Muscle of leg (tissue), 16 donors: ENCODE data around the gene SH2D3A. TPM values are rescaled to one million over a fixed set of nuclear protein-coding genes. Genes with fewer than 3 reads are reported as not detected.

Experiments
- DNase-seq: peaks from one replicate; pipeline ENCODE4 v3.0.0; 2013
- H3K27ac ChIP-seq: one replicate; pipeline ENCODE4 v1.5.1; 2013; ENCODE audit warnings: mild to moderate bottlenecking, low read length, control low read depth
- H3K27me3 ChIP-seq: one replicate; pipeline ENCODE4 v1.6.1; 2013; ENCODE audit warnings: low read length; ENCODE audit not compliant: control insufficient read depth, insufficient read depth
- H3K36me3 ChIP-seq: one replicate; pipeline ENCODE4 v1.6.1; 2013; ENCODE audit warnings: low read length; ENCODE audit not compliant: control insufficient read depth, insufficient read depth
- H3K4me1 ChIP-seq: one replicate; pipeline ENCODE4 v1.6.1; 2013; ENCODE audit warnings: low read length; ENCODE audit not compliant: control insufficient read depth, insufficient read depth
- H3K4me3 ChIP-seq: one replicate; pipeline ENCODE4 v1.5.1; 2013; ENCODE audit warnings: low read length, control low read depth
- H3K9me3 ChIP-seq: replicated peaks from 2 replicates; pipeline ENCODE4 v1.6.1; 2013; ENCODE audit warnings: low read depth, low read length; ENCODE audit not compliant: control insufficient read depth
- WGBS: methylation state at CpG from one replicate; pipeline ENCODE4 v1.1.5; 2013; ENCODE audit warnings: missing lambda C conversion rate; ENCODE audit not compliant: insufficient coverage; 5-methylcytosine and 5-hydroxymethylcytosine counted together
- long read RNA-seq, 11 donors: transcript quantifications; one replicate each; lab custom pipeline, GENCODE V29; 2026
- polyA plus RNA-seq, 8 donors: library from polyadenylated mRNA; unstranded; fragments of 120-200 nt; gene quantifications; one replicate each; pipeline versions ENCODE4 v1.2.1 to v1.2.3, GENCODE V29; 2013; ENCODE audit warnings: inconsistent platforms in 1 of 8, low replicate concordance in 1 of 8; ENCODE audit not compliant: insufficient read length in 8 of 8, insufficient read depth in 1 of 8
- total RNA-seq: library from RNA; stranded (reverse); fragments of 120-200 nt; gene quantifications from one replicate; pipeline ENCODE4 v1.2.4, GENCODE V29; 2013

The SH2D3A gene
- total RNA-seq (0.13 TPM), polyA plus RNA-seq (1 to 10 TPM in 4 of 8 donors, under 1 TPM in 4; 0.32 to 2.9 (median 1.0) TPM)
- long read RNA-seq, donor 1 = 0 reads
- long read RNA-seq, donor 2 = 0 reads
- long read RNA-seq, donor 3 = 0 reads
- long read RNA-seq, donor 4 = 0 reads
- long read RNA-seq, donor 5 = 0 reads
- long read RNA-seq, donor 6 = 0 reads
- long read RNA-seq, donor 7 = 0 reads
- long read RNA-seq, donor 8 = 0 reads
- long read RNA-seq, donor 9 = 0 reads
- long read RNA-seq, donor 10 = 0 reads
- long read RNA-seq, donor 11 = 0 reads

DNA sequence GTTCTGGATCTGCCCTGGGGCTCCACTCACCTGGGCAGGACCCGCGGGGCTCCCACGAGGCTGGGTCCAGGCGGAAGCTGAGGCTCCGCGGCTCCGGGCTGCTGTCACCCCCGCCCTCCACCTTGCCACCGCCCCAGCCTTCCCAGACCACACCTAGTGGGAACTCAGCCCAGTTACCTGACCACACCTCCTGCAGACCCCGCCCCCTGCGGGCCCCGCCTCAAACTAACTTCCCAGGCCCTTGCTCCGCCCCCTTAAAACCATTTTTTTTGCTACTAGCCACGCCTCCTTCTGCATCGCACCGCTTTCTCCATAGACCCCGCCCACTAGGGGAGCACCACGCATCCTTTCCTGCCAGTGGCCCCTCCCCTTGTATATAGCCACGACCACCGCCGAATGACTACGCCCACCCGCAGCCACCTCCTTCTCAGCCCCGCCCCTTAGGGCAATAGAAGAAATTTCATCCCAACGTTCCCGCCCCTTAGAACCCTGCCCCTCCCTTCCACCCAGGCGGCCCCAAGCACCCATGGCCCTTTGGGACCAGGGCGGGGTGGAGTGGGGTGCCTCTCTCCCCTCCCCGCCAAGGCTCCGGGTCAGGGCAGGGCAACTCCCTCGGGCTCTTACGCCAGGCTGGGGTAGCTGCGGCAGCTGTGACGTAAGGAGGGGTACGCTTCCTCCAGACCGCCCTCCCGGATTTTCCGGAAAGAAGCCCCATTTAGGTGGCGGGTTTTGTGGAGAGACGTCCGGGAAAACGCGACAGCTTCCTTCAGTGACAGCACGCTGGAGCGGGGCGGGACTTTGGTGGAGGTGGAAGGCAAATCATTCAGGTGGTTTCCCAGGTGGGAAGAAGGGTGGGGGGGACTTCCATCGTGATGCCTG is at the start of gene SH2D3A:
Gene SH2D3A (minus strand): TSS at position 79 of the 879 bp plus-strand sequence. CDS start 3,687 bp downstream, outside the sequence.
- no peak for DNase-seq
- Histone ChIP-seq H3K36me3 (no peaks in the 10 kb centered on the region), H3K27ac (no peak within 1 kb of the TSS), H3K27me3 (peaks cover 29% of the 10 kb centered on the region), H3K4me3 (no peak within 1 kb of the TSS), H3K4me1 (peaks cover 10% of the 10 kb centered on the region), H3K9me3 (no peaks in the 10 kb centered on the region)
- 3% methylated on average over 39 of the region's 47 CpGs for WGBS

DNA sequence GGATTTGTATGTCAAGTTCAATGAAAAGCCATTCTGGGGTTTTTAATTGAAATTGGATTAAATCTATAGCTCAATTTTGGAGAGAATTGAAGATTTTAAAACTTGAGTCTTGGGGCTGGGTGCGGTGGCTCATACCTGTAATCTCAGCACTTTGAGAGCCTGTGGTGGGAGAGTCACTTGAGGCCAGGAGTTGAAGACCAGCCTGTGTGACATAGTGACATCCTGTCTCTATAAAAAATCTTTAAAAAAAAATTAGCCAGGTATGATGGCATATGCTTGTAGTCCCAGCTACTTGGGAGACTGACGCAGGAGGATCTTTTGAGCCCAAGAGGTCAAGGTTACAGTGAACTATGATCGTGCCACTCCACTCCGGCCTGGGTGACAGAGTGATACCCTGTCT is 46.4 kb upstream of the SH2D3A start:
- H3K4me3 ChIP-seq = no peak overlapping the region
- H3K9me3 ChIP-seq = peaks cover 2% of the 10 kb centered on the region
- no peaks in the 10 kb centered on the region for H3K36me3 ChIP-seq
- H3K27ac ChIP-seq = no peak overlapping the region
- no peak for DNase-seq
- no peaks in the 10 kb centered on the region for H3K4me1 ChIP-seq
- no peaks in the 10 kb centered on the region for H3K27me3 ChIP-seq
- 67% methylated on average over 1 of the region's 4 CpGs for WGBS

DNA sequence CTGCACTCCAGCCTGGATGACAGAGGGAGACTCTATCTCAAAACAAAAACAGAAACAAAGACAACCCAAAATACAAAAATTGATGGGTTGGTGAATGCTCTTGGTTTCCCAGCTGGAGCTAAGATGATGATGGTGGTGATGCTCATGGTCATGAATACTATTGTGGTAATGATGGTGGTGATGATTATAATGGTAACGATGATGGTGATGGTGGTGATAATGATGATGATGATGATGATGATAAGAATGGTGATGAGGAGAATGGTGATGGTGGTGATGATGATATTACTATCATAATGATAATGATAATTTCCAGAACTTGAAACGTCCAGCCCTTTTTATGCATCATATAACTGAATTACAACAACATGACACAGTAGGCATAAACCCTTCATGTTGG is 45.4 kb upstream of the SH2D3A start:
- no peak overlapping the region for H3K27ac ChIP-seq
- no peaks in the 10 kb centered on the region for H3K36me3 ChIP-seq
- no peak for DNase-seq
- no peak overlapping the region for H3K4me3 ChIP-seq
- H3K9me3 ChIP-seq = no peaks in the 10 kb centered on the region
- no peaks in the 10 kb centered on the region for H3K27me3 ChIP-seq
- no peaks in the 10 kb centered on the region for H3K4me1 ChIP-seq
- no CpG with 5 or more reads among the region's 2 CpGs for WGBS

DNA sequence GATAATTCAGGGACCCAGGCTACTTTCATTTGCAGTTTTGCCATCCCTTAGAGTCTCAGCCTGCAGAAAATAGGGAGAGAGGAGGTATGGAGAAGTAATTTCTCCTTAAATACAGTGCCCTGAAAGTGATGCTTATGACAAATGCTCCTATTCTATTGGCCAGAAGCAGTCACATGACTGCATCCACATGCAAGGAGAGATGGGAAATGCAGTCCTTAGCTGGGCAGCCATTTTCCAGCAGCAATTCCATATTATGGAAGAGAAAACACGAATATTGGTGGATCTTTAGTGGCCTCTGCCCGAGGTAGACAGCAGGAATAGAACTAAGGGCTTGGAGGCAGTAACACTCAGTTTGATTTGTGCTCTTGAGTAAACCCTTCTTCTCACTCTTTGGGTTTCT is 44.7 kb upstream of the SH2D3A start:
- H3K27ac ChIP-seq = no peak overlapping the region
- no peaks in the 10 kb centered on the region for H3K4me1 ChIP-seq
- no peaks in the 10 kb centered on the region for H3K9me3 ChIP-seq
- H3K36me3 ChIP-seq = no peaks in the 10 kb centered on the region
- DNase-seq = peak; percentile 41
- WGBS = 0% methylated on average over 1 of the region's 2 CpGs
- no peak overlapping the region for H3K4me3 ChIP-seq
- H3K27me3 ChIP-seq = no peaks in the 10 kb centered on the region

DNA sequence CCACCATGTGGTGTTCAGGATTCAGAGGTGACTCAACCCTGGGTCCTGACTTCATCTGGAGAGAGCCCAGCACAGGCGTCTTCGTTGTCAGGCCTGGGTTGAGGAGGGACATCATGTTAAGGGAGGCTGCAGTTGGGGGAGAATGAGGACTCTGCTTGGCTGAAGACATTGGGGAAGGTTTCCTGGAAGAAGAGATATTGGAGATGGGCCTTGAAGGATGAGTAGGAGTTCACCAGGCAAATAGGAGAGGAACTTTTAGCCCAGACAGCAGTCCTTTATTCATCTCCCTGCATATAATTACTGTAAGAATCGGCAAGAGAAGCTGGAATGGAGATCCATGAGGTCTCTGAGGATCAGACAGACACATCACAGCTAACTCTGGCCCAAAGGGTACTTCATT is 44.1 kb upstream of the SH2D3A start:
- Histone ChIP-seq H3K4me3 (no peak overlapping the region), H3K36me3 (no peaks in the 10 kb centered on the region), H3K4me1 (no peaks in the 10 kb centered on the region), H3K27ac (no peak overlapping the region), H3K9me3 (no peaks in the 10 kb centered on the region), H3K27me3 (no peaks in the 10 kb centered on the region)
- DNase-seq = no peak
- 85% methylated on average over 2 of the region's 3 CpGs for WGBS

DNA sequence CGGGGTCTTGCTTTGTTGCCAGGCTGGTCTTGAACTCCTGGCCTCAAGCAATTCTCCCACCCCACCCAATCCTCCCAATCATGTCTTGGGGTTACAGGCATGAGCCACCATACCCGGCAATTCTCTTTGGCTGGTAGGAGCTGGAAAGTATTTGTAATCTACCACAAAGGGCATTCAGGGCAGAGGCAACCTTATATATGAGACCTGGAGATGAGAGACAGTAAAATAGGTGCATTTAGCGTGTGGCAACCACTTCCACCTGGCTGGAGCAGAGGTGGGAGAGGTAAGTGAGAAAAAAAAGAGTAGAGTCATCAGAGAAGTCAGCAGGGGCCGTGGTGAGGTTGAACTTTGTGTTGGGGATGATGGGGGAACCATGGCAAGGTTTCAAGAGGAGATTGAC is 42.0 kb upstream of the SH2D3A start:
- H3K9me3 ChIP-seq = no peaks in the 10 kb centered on the region
- no peak overlapping the region for H3K27ac ChIP-seq
- H3K27me3 ChIP-seq = no peaks in the 10 kb centered on the region
- 56% methylated on average over 3 of the region's 4 CpGs for WGBS
- no peaks in the 10 kb centered on the region for H3K4me1 ChIP-seq
- no peak for DNase-seq
- H3K36me3 ChIP-seq = no peaks in the 10 kb centered on the region
- H3K4me3 ChIP-seq = no peak overlapping the region

DNA sequence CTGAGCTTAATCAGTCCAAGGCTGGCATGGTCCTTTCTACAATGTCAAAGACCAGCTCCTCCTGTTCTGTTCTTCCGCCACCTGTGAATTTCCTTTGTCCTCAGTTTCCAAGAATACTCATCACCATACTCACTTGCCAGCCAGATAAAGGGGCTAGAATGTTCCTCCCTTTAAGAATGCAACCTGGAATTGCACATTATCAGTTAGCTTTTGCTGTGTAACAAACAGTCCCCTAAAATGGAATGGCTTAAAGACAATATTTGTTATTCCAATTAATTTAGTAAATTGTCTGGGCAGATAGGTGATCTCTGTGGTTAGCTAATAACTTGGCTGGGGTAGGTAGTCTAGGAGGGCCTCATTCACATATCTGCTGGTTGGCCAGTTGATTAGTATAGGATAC is 41.3 kb upstream of the SH2D3A start:
- WGBS = no CpG with 5 or more reads among the region's 1 CpG
- Histone ChIP-seq H3K27me3 (no peaks in the 10 kb centered on the region), H3K4me3 (no peak overlapping the region)

DNA sequence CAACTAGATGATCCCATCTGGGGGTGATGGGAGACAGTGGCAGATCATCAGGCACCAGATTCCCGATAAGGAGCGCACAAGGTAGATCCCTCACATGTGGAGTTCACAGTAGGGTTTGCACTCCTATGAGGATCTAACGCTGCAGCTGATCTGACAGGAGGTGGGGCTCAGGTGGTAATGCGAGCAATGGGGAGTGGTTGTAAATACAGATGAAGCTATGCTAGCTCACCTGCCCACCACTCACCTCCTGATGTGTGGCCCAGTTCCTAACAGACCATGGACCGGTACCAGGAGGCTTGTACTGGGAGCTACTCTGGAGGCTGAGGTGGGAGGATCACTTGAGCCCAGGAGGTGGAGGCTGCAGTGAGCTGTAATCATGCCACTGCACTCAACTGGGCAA is 40.1 kb upstream of the SH2D3A start:
- H3K27ac ChIP-seq = no peak overlapping the region
- H3K9me3 ChIP-seq = no peaks in the 10 kb centered on the region
- 88% methylated on average over 3 of the region's 5 CpGs for WGBS
- peaks cover 2% of the 10 kb centered on the region for H3K27me3 ChIP-seq
- H3K4me1 ChIP-seq = no peaks in the 10 kb centered on the region
- no peak overlapping the region for H3K4me3 ChIP-seq
- no peak for DNase-seq
- H3K36me3 ChIP-seq = no peaks in the 10 kb centered on the region

More for the DNA sequence above, 41.3 kb upstream of the SH2D3A start:
- no peaks in the 10 kb centered on the region for H3K9me3 ChIP-seq
- H3K36me3 ChIP-seq = no peaks in the 10 kb centered on the region
- H3K27ac ChIP-seq = no peak overlapping the region
- no peaks in the 10 kb centered on the region for H3K4me1 ChIP-seq
- DNase-seq = no peak

DNA sequence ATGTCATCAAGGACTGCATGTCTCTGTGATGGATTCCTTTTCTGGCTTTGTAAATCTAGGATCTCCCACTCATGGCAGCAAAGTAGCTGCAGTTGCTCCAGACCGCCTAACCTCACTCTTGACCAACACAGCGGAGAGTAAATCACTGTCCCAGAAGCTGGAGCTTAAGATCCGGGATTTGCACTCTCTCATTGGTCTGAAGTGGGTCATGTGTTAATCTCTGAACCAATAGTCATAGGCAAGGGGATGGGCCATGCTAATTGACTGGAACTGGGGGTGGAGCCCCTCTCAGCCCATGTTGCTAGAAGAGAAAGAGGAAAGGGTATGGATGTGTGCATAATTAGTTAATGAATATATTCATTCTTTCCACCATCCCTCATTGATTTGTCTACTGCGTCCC is 39.3 kb upstream of the SH2D3A start:
- WGBS = no CpG with 5 or more reads among the region's 4 CpGs
- H3K27me3 ChIP-seq = peaks cover 3% of the 10 kb centered on the region

DNA sequence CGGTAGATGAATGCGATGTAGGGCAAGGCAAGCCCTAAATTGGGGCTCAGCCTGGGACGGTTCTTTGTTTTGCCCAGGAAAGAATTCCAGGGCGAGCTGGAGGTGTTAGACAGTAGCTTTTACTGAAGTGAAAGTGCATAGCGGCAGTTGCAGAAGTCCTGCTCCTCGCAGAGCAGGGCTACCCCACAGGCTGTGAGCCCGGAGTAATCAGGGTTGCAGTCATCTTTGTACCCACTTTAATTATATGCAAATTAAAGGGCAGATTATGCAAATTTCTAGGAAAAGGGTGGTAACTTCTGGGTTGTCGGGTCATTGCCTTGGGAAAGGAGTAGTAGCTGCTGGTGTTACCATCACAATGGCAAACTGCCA is 35.8 kb upstream of the SH2D3A start:
- Histone ChIP-seq H3K27ac (peak overlapping the region; percentile 21), H3K9me3 (no peaks in the 10 kb centered on the region), H3K4me3 (no peak overlapping the region), H3K27me3 (peaks cover 6% of the 10 kb centered on the region), H3K36me3 (no peaks in the 10 kb centered on the region), H3K4me1 (peaks cover 6% of the 10 kb centered on the region)
- WGBS = 80% methylated on average over 7 of the region's 8 CpGs
- DNase-seq = no peak

More for the DNA sequence above, 39.3 kb upstream of the SH2D3A start:
- no peak overlapping the region for H3K27ac ChIP-seq
- DNase-seq = no peak
- H3K36me3 ChIP-seq = no peaks in the 10 kb centered on the region
- no peaks in the 10 kb centered on the region for H3K9me3 ChIP-seq
- H3K4me3 ChIP-seq = no peak overlapping the region
- H3K4me1 ChIP-seq = peaks cover 3% of the 10 kb centered on the region
